ENCODE measurements around the gene ZNF189. TPM values are rescaled to one million over a fixed set of nuclear protein-coding genes. Genes with fewer than 3 reads are reported as not detected.

ZNF189 gene
- 31.0 TPM for total RNA-seq (ENCODE audit: unreplicated experiment)
- long read RNA-seq, partial matches to known transcripts, result 0 of 1 reads
- long read RNA-seq, other reads (novel, unspliced or antisense), result 1 of 1 reads

DNA sequence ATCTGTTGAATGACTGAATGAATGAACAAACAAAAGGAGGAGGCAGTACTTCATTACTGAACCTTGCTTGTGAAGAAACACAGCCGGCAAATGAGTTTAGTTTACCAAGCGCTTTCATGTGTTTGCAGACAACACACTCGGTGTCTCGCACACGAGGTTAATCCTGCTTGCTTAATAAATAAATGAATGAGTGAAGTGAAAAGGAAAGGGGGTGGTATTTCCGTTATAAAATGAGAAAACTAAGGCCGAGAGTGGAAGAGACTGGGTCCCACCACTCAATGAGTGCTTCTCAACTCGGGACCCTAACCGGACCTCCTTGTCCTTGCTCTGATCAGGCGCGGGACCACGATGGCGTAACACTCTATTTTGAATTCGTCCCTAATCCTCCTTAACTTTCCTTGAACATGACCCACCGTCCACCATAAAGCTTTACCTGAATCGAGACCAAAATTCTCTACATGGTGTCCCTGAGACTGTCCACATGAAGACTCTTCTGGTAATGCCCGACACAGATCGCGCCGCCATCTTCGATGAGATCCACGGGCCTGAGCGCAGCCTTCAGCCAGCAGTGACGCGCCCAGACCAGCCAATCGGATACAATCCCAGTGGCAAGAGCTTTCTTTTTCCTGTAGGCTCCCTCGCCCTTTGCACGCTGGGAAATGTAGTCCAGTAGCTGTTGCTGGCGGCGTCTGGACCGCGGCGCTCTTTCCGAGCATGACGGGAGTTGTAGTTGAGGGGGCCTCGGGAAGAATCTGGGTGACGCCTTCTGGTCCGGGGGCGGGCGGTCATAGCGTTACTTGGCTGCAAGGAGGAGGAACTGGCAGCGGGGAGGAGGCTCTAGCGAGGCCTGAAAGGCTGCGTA, at the start of gene ZNF189, which contains the start of gene MRPL50:
Gene ZNF189, plus strand, starts transcription at position 784 of the 862 bp plus-strand sequence. CDS start 306 bp downstream, outside the sequence.
Gene MRPL50, minus strand, starts transcription at position 551 of the 862 bp plus-strand sequence. Its CDS starts 26 bp downstream, at position 525.
- H3K4me3 Mint-ChIP-seq (ENCODE audit: unreplicated experiment), result peak within 1 kb of the TSS; percentile 99
- H3K4me1 Mint-ChIP-seq (ENCODE audit: unreplicated experiment), result peaks cover 41% of the 10 kb centered on the region
- DNase-seq (ENCODE audit: low spot score), result peak; percentile 91
- peaks cover 4% of the 10 kb centered on the region for H3K9me3 Mint-ChIP-seq (ENCODE audit: unreplicated experiment)
- H3K27me3 Mint-ChIP-seq (ENCODE audit: unreplicated experiment), result peaks cover 7% of the 10 kb centered on the region
- TF ChIP-seq CTCF (IDR thresholded peaks at IDR 0.05; ENCODE audit: unreplicated experiment), result no peak
- peak within 1 kb of the TSS; percentile 99 for H3K27ac Mint-ChIP-seq (ENCODE audit: unreplicated experiment)
- peaks cover 45% of the 10 kb centered on the region for H3K36me3 Mint-ChIP-seq (ENCODE audit: low read depth, unreplicated experiment)

DNA sequence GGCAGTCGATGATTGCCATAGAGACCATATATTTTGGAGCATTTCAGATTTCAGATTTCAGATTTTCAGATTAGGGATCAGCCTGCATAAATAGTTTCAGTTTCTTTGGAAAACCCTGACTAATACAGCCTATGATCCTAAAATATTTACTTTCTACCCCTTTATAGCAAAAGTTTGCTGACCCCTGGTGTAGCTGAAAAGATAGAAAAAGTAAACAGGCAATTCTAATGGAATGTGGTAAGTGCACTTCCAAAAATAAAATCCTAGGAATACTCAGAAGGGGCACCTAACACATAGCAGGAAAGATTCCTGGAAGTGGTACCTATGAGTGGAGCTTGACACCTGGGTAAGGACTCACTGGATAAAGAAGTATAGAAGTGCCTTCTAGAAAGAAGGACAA, 48.4 kb upstream of the ZNF189 start:
- H3K4me3 Mint-ChIP-seq (ENCODE audit: unreplicated experiment), result no peak overlapping the region
- no peak for DNase-seq (ENCODE audit: low spot score)
- H3K4me1 Mint-ChIP-seq (ENCODE audit: unreplicated experiment), result peaks cover 6% of the 10 kb centered on the region
- no peak overlapping the region for H3K27ac Mint-ChIP-seq (ENCODE audit: unreplicated experiment)
- TF ChIP-seq CTCF (IDR thresholded peaks at IDR 0.05; ENCODE audit: unreplicated experiment), result no peak
- no peaks in the 10 kb centered on the region for H3K9me3 Mint-ChIP-seq (ENCODE audit: unreplicated experiment)
- no peaks in the 10 kb centered on the region for H3K27me3 Mint-ChIP-seq (ENCODE audit: unreplicated experiment)
- H3K36me3 Mint-ChIP-seq (ENCODE audit: low read depth, unreplicated experiment), result no peaks in the 10 kb centered on the region

- no peaks in the 10 kb centered on the region for H3K27me3 Mint-ChIP-seq (ENCODE audit: unreplicated experiment)
- no peaks in the 10 kb centered on the region for H3K36me3 Mint-ChIP-seq (ENCODE audit: low read depth, unreplicated experiment)
- no peaks in the 10 kb centered on the region for H3K9me3 Mint-ChIP-seq (ENCODE audit: unreplicated experiment)
- no peak overlapping the region for H3K4me3 Mint-ChIP-seq (ENCODE audit: unreplicated experiment)
- no peak for TF ChIP-seq CTCF (IDR thresholded peaks at IDR 0.05; ENCODE audit: unreplicated experiment)
- H3K4me1 Mint-ChIP-seq (ENCODE audit: unreplicated experiment), result peaks cover 6% of the 10 kb centered on the region
- H3K27ac Mint-ChIP-seq (ENCODE audit: unreplicated experiment), result no peak overlapping the region
- DNase-seq (ENCODE audit: low spot score), result no peak
Observed at GRCh38 chr9:101352892-101353463, 45.7 kb upstream of the ZNF189 start.

- DNase-seq (ENCODE audit: low spot score), result no peak
- H3K4me3 Mint-ChIP-seq (ENCODE audit: unreplicated experiment), result no peak overlapping the region
- no peaks in the 10 kb centered on the region for H3K9me3 Mint-ChIP-seq (ENCODE audit: unreplicated experiment)
- TF ChIP-seq CTCF (IDR thresholded peaks at IDR 0.05; ENCODE audit: unreplicated experiment), result no peak
- no peaks in the 10 kb centered on the region for H3K36me3 Mint-ChIP-seq (ENCODE audit: low read depth, unreplicated experiment)
- H3K27me3 Mint-ChIP-seq (ENCODE audit: unreplicated experiment), result no peaks in the 10 kb centered on the region
- peaks cover 6% of the 10 kb centered on the region for H3K4me1 Mint-ChIP-seq (ENCODE audit: unreplicated experiment)
- no peak overlapping the region for H3K27ac Mint-ChIP-seq (ENCODE audit: unreplicated experiment)
Observed at GRCh38 chr9:101353683-101354082, 45.0 kb upstream of the ZNF189 start.

All from endothelial cell (in vitro differentiated cells).